Middle frontal gyrus (tissue), 1 donor: Measurements from ENCODE around the gene KRT72.
A peak's percentile ranks its signal among the peaks of the same experiment; 100 is the strongest.
"Not testable (repeated sequence)": the region's sequence is repeated elsewhere in the genome, so short reads cannot be mapped to it uniquely, and the experiment has no call there.

Source experiments
- DNase-seq: peaks from one replicate; pipeline ENCODE4 v3.0.0-alpha.2; 2015; ENCODE audit warnings: low spot score; ENCODE audit errors: extremely low spot score

Gene KRT72

DNA sequence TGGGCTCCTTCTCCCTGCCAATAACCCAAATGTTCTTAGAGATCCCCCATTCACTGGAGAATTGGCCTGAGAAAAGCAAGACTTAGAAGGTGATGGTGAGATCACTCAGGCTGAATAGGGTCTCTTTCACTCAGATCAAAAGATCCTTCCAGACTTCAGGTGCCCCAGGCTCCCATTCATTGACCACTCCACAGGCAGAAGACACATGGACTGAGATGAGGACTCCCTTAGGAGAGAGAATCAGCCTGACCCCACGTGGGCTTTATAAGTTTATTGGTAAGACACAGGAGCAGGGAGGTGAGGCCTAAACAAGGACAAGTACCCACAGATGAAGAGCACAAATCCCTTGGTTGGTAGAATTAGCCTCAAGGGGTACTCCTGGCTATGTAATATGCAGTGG is 6.1 kb upstream of the KRT72 start:
- no peak for DNase-seq

DNA sequence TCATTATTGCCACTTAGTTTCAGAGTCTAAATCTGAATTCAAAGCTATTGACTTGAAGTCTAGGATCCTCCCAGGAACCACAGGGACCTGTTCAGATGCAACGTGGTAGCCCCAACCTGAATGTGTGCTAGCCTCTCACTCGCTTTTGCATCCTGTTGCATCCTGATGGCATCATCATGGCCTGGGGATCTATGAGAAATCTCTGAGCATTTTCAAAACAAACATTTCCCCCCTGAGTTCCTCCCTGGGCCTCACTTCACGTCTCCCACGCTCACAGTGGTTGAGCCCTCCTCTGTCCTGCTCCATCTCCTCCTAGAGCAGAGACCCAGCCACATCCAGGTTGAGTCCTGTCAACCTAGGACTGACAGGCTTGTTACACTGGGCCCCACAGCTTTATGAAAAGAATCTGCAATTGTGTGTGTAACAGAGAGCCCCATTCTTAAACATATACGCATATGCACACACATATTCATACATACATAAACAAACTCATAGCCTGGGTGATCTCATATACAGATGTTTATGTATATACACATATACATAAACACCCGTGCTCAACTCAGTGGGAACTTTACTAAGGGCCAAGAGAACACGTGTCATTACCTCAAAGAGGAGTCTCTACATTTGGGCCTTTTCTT is 5.4 kb upstream of the KRT72 start:
- no peak for DNase-seq

DNA sequence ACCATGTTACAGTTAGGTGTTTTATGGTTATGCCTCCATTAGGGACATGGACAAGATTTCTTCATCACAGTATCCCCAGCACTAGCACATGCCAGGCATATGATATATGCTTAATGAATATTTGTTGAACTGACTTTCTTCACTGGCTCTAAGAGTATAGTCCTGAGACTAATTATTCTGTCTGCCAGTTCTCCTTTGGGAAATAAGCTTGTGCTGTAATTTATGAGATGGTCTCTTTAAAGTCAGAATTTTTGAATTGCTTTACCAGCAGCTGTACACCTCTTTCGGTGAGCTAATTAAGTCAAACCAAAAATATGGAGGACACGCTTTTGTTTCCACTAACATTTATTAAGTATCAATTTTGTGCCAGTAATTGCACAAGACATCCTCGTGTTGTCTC is 4.8 kb upstream of the KRT72 start:
- no peak for DNase-seq

DNA sequence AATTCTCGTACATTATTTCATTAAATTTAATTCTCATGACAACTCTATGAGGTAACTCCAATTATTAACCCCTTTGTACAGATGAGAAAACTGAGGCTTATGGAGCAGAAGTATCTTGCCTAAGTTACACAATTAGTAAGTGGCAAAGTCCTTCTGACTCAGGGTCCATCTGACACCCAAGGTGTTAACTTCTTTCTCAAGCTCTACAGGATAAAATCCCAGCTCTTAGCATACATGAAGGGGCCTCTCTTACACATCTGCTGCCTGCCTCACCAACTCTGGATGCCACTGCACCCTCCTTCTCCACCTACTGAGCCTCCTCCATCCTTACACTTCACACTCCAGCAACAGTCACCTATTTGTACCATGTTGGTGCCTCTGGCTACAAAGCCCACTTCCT is 4.3 kb upstream of the KRT72 start:
- DNase-seq, result no peak

DNA sequence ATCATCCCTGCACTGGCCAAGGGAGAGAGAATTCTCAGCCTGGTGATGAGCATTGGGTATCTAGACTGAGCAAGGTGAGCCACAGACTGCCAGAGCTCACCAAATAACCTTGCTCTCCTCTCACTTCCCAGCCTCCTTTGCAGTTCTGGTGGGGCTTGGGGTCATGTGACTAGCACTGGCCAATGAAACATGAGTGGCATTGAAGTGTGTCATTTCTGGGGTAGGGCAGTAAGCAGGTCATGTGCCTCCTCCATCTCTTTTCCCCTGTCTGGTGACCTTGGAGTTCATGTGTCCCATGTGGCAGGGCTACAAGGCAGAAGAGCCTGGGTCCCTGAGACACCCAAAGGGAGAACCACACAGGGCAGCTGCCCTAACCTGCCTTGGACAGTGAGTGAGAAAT is 3.6 kb upstream of the KRT72 start:
- DNase-seq, result no peak

DNA sequence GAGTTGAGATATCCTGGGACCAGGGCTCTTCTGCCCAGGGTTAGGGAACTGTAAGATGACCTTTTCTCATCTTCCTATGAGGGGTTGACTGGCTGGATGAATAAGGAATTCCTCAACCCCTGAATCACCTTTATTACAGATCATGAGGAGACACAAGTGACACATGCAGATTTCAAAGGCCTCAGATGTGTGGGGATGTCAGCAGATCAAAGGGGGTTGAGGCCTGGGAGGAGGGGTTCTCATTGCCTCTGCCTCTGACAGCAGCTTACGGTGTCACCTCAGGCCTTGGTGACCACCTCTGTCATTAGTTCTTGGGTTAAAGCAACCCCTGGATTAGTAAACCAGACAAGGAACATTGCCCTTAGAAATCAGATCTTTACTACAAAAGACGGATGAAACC is 2.1 kb upstream of the KRT72 start:
- DNase-seq, result no peak

DNA sequence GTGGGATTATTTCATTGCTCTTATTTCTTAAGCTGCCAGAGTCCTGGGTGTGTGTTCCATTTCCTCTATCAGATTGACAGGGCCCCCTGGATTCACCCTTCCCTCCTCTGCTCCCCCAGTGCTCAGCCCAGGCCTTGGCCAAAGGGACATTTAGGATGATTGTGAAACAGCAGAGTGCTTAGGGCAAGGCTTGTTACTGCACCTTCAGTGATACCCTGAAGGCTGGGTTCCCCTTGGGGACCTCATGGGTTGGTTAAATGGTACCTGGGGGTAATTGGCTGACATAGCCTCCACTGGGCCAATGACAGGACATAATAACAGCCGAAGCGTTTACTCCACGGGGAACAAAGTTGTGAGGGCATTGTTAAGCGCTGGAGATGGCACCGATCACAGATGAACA is 1.3 kb upstream of the KRT72 start:
- no peak for DNase-seq

DNA sequence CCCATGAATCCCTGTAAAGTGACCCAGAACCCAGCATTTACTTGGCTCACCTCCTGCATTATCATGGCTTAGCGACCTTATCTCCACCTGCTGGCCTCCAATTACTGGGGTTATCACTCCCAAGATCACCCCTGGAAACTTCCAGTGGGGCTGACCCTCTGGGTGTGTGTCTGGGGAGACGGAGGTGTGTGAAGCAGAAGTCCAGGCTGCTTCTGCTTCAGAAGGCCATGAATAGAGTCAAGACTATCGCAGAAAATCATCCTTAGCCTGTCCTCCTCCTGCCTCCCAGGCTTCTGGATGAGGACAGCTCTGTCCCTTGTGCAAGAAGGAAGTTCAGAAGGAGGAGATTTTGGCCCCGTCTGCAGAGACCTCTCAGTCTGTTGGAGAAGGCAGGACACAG is 408 bp upstream of the KRT72 start:
- DNase-seq, result no peak

DNA sequence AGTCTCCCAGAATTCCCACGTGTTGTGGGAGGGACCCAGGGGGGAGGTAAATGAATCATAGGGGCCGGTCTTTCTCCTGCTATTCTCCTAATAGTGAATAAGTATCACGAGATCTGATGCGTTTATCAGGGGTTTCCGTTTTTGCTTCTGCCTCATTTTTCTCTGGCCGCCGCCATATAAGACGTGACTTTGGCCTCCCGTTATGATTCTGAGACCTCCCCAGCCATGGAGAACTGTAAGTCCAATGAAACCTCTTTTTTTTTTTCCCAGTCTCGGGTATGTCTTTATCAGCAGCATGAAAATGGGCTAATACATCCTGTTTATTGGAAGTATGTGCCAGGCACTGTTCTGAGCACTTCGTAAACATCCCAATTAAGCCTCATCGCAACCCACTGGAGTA is 788 bp downstream of the KRT72 start:
- DNase-seq, result no peak

DNA sequence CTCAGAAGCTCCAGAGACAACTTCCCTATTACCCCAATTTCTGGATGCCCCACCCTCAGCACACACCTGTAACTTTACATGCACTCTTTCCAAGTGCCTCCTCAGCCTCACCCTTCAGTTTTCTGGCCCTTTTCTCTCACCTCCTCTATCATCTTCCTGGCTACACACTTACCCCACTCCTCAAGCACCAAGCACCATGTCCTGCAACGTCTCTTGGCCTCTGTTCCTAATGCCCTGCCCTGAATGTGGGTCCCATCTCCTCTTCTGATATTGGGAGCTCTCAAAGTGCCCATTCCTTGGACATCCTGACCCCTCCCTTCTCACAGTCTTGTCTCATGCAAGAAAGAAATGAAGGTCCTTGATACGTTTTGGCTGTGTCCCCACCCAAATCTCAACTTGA is 1.2 kb downstream of the KRT72 start:
- no peak for DNase-seq

DNA sequence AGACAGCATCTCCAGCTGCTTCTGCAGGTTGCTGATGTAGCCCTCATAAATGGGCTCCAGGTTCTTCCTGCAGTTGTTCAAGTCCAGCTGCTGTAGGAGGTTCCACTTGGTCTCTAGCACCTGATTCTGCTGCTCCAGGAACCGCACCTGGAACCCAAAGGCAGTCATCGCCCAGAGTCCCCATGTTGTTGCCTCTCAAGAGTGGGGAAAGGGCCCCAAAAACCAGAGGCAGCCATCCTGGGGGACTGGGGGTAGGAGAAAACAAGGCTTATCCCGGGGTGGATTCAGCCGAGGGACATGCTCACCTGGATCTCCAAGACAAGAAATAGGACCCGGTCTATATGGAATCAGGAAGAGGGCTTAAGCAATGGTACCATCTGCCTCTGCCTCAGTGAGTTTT is 2.3 kb downstream of the KRT72 start:
- no peak for DNase-seq

DNA sequence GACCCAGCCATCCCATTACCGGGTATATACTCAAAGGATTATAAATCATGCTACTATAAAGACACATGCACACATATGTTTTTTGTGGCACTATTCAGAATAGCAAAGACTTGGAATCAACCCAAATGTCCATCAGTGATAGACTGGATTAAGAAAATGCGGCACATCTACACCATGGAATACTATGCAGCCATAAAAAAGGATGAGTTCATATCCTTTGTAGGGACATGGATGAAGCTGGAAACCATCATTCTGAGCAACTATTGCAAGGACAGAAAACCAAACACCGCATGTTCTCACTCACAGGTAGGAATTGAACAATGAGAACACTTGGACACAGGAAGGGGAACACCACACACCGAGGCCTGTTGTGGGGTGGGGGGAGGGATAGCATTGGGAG is 7.0 kb downstream of the KRT72 start:
- not testable (repeated sequence) for DNase-seq

DNA sequence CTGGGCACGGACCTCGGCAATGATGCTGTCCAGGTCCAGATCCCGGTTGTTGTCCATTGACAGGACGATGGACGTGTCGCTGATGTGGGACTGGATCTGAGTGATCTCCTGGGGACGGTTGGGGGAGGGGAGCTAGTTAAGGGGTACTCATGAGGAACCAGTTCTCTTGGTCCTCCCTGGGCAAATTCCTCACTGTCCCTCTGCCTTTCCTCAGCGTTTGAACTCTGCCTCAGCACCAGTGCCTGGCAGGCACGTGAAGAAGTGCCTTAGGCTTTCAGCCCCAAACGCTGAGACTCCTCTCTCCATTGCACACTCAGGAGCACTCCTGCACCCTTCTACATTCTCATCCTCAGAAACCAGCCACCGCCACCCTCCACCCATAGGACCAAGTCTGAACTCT is 9.7 kb downstream of the KRT72 start:
- no peak for DNase-seq

DNA sequence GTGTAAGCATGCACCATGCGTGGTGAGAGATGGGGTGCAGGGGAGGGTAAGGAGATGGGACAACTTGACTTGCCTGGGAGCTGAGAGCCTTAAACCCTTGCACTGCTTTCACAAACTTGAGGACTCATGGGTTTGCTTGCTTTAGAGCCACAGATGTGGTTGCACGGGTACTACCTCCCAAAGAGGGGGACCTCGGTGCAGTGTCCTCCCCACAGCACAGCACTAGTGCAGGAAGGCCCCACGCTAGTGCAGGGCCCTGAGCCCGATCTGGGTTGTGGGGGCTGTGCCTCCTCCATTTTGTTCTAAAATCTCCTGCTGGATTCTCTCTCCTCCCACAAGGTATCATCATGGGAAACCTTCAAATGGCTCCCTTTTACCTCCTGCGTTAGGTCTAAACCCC is 11.2 kb downstream of the KRT72 start:
- no peak for DNase-seq

DNA sequence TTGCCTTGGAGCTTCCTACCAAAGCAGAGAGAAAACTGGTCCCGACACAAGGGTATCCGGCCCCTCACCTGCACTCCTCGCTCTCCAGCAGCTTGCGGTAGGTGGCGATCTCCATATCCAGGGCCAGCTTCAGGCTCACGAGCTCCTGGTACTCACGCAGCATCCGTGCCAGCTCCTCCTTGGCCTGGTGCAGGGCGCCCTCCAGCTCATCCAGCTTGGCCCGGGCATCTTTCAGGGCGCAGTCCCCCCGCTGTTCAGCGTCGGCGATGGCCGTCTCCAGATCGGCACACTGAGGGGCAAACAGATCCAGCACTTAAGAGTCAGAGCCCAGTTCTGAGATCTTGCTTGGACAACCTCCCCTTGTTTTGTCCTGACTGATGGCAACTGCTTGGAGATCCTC is 13.7 kb downstream of the KRT72 start:
- DNase-seq, result no peak

DNA sequence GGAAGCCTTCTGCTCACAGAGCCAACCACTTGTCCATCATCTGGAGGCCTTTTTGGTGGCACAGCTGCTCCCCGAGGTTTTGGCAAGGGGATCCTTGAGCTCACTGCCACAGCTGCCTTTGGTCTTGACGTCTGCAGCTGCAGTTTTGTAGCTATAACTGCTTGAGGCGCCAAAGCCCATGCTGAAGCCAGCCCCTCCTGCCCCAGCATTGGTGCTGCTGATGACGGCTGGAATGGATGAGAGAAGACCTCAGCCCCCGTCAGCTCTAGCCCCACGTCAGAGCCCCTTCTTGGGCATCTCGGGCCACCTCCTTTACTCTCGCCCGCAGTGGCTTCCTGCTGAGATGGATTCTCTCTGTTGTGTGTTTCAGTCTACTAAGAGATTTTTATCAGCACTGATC is 15.3 kb downstream of the KRT72 start:
- DNase-seq, result no peak

DNA sequence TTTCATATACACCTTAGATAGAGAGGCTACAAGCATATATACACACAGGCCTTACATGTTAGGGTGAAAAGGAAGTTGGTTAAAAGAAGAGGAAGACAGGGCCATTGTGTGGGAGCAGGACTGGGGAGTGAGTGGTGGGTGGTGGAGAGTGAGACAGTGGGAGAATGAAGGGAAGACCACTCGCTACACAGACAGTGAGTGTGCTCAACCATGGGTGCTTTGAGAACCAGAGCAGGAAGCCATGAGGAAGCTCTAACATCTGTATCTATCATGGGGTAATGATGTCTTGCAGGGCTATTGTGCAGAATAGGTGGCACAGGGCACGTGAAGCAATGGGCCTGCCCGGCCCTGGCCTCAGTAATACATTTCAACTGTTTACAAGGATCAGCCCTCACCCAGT is 16.2 kb downstream of the KRT72 start:
- no peak for DNase-seq

DNA sequence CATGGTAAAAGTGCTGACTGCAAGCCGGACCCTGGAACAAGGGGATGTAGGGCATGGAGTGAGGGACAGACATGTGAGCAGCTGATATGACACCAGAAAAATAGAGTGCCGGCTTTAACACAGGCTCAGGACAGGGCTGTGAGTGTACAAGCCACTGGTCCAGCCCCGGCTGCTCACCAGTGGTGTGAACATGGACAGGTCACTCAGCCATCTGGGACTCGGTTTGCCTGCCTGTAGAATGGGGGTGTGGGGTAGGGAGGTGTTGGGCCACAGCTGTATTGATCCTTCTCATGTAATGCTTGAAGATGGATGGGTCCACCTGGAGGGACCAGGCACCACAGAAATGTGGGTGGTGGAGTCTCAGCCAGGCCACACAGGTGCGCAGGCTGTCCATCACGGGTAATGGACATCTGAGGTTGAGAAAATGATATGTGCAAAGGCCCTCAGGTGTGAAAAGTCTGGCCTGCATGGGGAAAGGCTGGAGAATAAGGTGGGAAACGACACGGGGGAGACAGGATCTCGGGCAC is 17.0 kb downstream of the KRT72 start:
- no peak for DNase-seq

DNA sequence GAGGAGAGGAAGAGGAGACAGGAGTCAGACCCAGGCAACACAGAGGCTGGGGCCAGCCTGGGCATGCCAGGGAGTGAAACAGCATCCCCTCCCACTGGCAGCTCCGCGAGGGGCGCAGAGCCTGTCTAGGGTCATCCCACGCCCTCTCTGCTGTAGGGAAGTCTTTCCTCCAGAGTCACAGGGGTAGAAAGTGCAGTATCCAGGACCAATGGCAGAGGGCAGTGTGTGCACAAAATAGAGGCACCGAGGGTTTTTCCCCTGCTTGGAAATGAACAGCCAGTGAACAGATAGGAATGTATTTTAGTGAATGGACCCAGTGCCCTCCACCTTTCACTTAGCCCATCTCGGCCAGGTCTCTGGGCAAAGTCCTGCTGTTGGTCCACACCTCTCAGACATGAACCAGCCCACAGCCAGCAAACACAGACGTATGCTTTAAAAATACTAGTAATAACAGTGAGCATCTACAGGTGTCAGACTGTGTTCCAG is 18.2 kb downstream of the KRT72 start:
- DNase-seq, result peak; percentile 25

DNA sequence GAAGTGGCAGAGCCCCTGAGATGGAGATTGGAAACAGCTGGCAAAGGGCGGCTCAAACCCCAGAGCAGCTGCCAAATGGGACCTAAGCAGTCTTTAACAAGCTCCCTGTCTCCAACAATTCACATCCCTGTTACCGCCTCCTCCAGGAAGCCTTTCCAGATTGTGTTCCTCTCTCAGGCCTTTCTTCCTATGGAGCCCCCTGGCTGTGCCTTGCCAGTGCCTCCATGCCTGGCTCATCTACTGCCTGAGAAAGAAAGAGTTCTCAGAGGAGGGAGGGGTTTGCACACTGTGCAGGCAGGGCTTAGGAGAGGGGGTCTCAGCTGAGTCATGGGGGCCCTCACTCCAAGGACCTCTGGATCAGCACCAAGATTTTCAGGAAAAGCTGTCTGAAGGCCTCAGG is 18.8 kb downstream of the KRT72 start:
- DNase-seq, result no peak

DNA sequence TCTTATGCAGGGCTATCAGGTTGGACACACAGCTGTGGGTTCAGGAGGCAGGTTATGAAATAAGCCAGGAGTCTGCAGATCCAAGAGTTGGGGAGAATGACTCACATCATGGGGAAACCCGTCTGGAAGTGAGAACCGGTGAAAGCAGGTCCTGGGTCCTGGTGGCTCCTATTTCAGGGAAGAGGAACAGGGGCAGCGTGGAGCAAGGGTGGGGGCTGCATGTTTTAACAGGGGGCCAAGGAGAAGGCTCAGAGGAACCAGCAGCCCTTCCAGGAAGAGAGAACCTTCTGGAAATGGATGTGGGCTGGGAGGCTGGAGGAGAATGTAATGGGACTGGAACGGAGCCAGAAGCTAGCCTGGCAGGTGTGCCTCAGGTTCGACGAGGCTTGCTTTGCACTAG is 19.8 kb downstream of the KRT72 start:
- no peak for DNase-seq

DNA sequence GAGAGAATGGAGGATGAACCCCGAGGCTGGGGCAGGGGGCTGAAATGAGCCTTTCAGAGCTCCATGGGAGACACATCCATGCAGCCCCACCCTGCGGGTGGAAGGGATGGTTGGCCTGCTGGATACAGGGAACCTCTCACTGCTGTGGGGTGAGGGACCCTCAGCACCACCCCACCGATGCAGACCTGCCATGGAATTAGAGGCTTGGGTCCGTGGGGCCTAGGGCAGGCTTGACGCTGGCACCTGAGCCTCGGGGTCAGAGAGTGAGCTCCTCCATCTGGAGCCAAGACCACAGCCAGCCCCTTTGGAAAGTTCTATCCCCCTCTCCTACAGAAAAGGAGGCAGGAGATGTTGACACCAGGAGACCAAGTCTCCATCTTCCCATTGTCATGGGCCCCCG is 20.2 kb downstream of the KRT72 start:
- DNase-seq, result no peak

DNA sequence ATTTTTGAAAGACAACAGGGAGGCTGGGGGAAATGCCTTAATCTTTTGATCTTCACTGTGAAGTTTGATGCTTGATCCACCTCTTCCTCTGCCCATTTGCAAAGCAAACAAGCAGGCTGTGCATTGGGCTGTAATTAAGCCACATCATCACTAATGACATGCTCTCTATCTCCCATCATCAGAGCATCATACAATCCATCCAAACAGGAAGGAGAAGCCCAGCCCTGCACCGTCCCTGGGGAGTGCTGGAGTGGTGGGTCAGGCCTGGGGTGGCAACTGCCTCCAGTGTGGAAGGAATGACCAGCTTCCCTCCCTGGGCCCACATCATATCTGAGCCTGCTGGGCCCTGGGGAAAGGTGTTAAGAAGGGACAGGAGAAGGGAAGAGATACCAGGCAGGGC is 20.8 kb downstream of the KRT72 start:
- no peak for DNase-seq
